GM12878 (cell line): ENCODE measurements around the gene MCUB. TPM values are rescaled to one million over a fixed set of nuclear protein-coding genes. Genes with fewer than 3 reads are reported as not detected.
A peak's percentile ranks its signal among the peaks of the same experiment; 100 is the strongest.

ENCODE experiments used
- CBFB ChIP-seq: IDR thresholded peaks from 2 replicates; pipeline ENCODE4 v1.6.1; 2016; ENCODE audit warnings: antibody characterized with exemption, low read depth
- CHD1 ChIP-seq: IDR thresholded peaks from 2 replicates; pipeline ENCODE4 v1.6.1; 2012; ENCODE audit warnings: low read depth, low read length, improper control_type of control experiment
- CTCF ChIP-seq, 3 experiments: IDR thresholded peaks in 2 of 3; conservative IDR thresholded peaks in 1 of 3; 2 replicates each; pipeline ENCODE4 v1.5.1; 2011; ENCODE audit warnings: low read depth in 3 of 3, low read length in 3 of 3, mild to moderate bottlenecking in 3 of 3, control low read depth in 2 of 3, moderate library complexity in 2 of 3, inconsistent platforms in 1 of 3, mixed read lengths in 1 of 3; ENCODE audit not compliant: control insufficient read depth in 2 of 3, insufficient read depth in 1 of 3; ENCODE audit errors: extremely low read depth in 1 of 3
- FOS ChIP-seq: IDR thresholded peaks from 3 replicates; pipeline ENCODE4 v1.6.1; 2011; ENCODE audit warnings: borderline replicate concordance; ENCODE audit not compliant: insufficient read length; ENCODE audit errors: extremely low read depth
- IKZF1 ChIP-seq: fragments of 450-650 bp; conservative IDR thresholded peaks from 2 replicates; pipeline ENCODE4 v1.6.1; 2017; ENCODE audit warnings: antibody characterized with exemption, mild to moderate bottlenecking
- JUNB ChIP-seq: IDR thresholded peaks from 2 replicates; pipeline ENCODE4 v1.6.1; 2016; ENCODE audit warnings: antibody characterized with exemption, mild to moderate bottlenecking
- KDM1A ChIP-seq: fragments of 200-600 bp; sonication (generic); IDR thresholded peaks from 2 replicates; pipeline ENCODE4 v1.6.1; 2016; ENCODE audit warnings: borderline replicate concordance
- NRF1 ChIP-seq: conservative IDR thresholded peaks from 2 replicates; pipeline ENCODE4 v1.6.1; 2011; ENCODE audit warnings: mild to moderate bottlenecking, low read depth, low read length, improper control_type of control experiment
- RAD51 ChIP-seq: fragments of 450-650 bp; IDR thresholded peaks from 2 replicates; pipeline ENCODE4 v1.6.1; 2016; ENCODE audit warnings: moderate library complexity, mild to moderate bottlenecking, inconsistent platforms
- RCOR1 ChIP-seq: conservative IDR thresholded peaks from 2 replicates; pipeline ENCODE4 v1.6.1; 2012; ENCODE audit warnings: low read depth, low read length, improper control_type of control experiment
- SREBF2 ChIP-seq: IDR thresholded peaks from 2 replicates; pipeline ENCODE4 v1.6.1; 2012; ENCODE audit warnings: mild to moderate bottlenecking, low read length
- ZBTB4 ChIP-seq: fragments of 450-650 bp; formaldehyde crosslinking; IDR thresholded peaks from 2 replicates; pipeline ENCODE4 v1.4.0; 2022; ENCODE audit warnings: mild to moderate bottlenecking, moderate library complexity
- polyA plus RNA-seq, 11 experiments: library from polyadenylated mRNA; depleted of rRNA in 4 of 11; unstranded in 6 of 11; stranded (reverse) in 5 of 11; fragments of >200 nt; fragmentation: Nextera tagmentation in 4 of 11; fragmentation: Illumina TruSeq in 1 of 11; extraction: Ambion mirVana in 4 of 11; extraction: Trizol in 1 of 11; gene quantifications; 1 replicate in 1 of 11; 2 replicates in 10 of 11; pipeline versions ENCODE4 v1.2.1 to v1.2.3, GENCODE V29; 2011 to 2016; ENCODE audit warnings: inconsistent platforms in 2 of 11, missing spikeins in 2 of 11, low read depth in 1 of 11
- total RNA-seq, 4 experiments: library from RNA; depleted of rRNA in 3 of 4; stranded (reverse); fragments of >200 nt in 3 of 4; fragmentation: Illumina TruSeq in 1 of 4; extraction: Trizol in 1 of 4; gene quantifications; 2 replicates each; pipeline versions ENCODE4 v1.2.1 to v1.2.3, GENCODE V29; 2013 to 2021
- TF ChIP-seq, protein P1 (sequence below): IDR thresholded peaks from 2 replicates; pipeline ENCODE4 v1.6.1; 2012; ENCODE audit warnings: mild to moderate bottlenecking, low read depth, low read length
- TF ChIP-seq, protein P2 (sequence below): IDR thresholded peaks from 2 replicates; pipeline ENCODE4 v1.6.1; 2011; ENCODE audit warnings: borderline replicate concordance, low read depth, mild to moderate bottlenecking, moderate library complexity, mixed read lengths, low read length; ENCODE audit not compliant: insufficient read depth; ENCODE audit errors: extremely low read length
- TF ChIP-seq, protein P3 (sequence below): fragments of 450-650 bp; formaldehyde crosslinking; IDR thresholded peaks from 2 replicates; pipeline ENCODE4 v1.4.0; 2020; ENCODE audit warnings: mild to moderate bottlenecking, moderate library complexity

MCUB gene
- total and polyA plus RNA-seq, 10 of the 15 experiments (the other 5 are each of a cell fraction or from before 2014, with no cell fraction given), result 4.7 to 63.7 (median 39.4) TPM

- TF ChIP-seq, protein P1, sequence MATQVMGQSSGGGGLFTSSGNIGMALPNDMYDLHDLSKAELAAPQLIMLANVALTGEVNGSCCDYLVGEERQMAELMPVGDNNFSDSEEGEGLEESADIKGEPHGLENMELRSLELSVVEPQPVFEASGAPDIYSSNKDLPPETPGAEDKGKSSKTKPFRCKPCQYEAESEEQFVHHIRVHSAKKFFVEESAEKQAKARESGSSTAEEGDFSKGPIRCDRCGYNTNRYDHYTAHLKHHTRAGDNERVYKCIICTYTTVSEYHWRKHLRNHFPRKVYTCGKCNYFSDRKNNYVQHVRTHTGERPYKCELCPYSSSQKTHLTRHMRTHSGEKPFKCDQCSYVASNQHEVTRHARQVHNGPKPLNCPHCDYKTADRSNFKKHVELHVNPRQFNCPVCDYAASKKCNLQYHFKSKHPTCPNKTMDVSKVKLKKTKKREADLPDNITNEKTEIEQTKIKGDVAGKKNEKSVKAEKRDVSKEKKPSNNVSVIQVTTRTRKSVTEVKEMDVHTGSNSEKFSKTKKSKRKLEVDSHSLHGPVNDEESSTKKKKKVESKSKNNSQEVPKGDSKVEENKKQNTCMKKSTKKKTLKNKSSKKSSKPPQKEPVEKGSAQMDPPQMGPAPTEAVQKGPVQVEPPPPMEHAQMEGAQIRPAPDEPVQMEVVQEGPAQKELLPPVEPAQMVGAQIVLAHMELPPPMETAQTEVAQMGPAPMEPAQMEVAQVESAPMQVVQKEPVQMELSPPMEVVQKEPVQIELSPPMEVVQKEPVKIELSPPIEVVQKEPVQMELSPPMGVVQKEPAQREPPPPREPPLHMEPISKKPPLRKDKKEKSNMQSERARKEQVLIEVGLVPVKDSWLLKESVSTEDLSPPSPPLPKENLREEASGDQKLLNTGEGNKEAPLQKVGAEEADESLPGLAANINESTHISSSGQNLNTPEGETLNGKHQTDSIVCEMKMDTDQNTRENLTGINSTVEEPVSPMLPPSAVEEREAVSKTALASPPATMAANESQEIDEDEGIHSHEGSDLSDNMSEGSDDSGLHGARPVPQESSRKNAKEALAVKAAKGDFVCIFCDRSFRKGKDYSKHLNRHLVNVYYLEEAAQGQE, result no peak
- TF ChIP-seq, protein P2, sequence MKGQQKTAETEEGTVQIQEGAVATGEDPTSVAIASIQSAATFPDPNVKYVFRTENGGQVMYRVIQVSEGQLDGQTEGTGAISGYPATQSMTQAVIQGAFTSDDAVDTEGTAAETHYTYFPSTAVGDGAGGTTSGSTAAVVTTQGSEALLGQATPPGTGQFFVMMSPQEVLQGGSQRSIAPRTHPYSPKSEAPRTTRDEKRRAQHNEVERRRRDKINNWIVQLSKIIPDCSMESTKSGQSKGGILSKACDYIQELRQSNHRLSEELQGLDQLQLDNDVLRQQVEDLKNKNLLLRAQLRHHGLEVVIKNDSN, result peak; percentile 76
- TF ChIP-seq IKZF1, result peak; percentile 80
- TF ChIP-seq JUNB, result no peak
- TF ChIP-seq CHD1, result no peak
- TF ChIP-seq SREBF2, result no peak
- TF ChIP-seq KDM1A, result no peak
- TF ChIP-seq CBFB, result no peak
- peak; percentile 65 for TF ChIP-seq NRF1
- no peak for TF ChIP-seq ZBTB4 (CRISPR knock-in tag)
- TF ChIP-seq CTCF (IDR thresholded peaks at IDR 0.05 in 2 of 3, conservative IDR thresholded peaks at IDR 0.05 in 1 of 3; ENCODE audit: control insufficient read depth in 2 of 3, extremely low read depth in 1 of 3, insufficient read depth in 1 of 3, low read depth in 3 of 3, low read length in 3 of 3), result no peak
- TF ChIP-seq, protein P3, sequence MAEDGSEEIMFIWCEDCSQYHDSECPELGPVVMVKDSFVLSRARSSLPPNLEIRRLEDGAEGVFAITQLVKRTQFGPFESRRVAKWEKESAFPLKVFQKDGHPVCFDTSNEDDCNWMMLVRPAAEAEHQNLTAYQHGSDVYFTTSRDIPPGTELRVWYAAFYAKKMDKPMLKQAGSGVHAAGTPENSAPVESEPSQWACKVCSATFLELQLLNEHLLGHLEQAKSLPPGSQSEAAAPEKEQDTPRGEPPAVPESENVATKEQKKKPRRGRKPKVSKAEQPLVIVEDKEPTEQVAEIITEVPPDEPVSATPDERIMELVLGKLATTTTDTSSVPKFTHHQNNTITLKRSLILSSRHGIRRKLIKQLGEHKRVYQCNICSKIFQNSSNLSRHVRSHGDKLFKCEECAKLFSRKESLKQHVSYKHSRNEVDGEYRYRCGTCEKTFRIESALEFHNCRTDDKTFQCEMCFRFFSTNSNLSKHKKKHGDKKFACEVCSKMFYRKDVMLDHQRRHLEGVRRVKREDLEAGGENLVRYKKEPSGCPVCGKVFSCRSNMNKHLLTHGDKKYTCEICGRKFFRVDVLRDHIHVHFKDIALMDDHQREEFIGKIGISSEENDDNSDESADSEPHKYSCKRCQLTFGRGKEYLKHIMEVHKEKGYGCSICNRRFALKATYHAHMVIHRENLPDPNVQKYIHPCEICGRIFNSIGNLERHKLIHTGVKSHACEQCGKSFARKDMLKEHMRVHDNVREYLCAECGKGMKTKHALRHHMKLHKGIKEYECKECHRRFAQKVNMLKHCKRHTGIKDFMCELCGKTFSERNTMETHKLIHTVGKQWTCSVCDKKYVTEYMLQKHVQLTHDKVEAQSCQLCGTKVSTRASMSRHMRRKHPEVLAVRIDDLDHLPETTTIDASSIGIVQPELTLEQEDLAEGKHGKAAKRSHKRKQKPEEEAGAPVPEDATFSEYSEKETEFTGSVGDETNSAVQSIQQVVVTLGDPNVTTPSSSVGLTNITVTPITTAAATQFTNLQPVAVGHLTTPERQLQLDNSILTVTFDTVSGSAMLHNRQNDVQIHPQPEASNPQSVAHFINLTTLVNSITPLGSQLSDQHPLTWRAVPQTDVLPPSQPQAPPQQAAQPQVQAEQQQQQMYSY (CRISPR knock-in tag), result no peak
- TF ChIP-seq FOS, result no peak
- TF ChIP-seq RCOR1, result no peak
- TF ChIP-seq RAD51, result peak; percentile 88
Measured at GRCh38 chr4:109729718-109730618, 169.9 kb downstream of the MCUB start, which contains the start of gene PLA2G12A (continued).
